HG03571 (cell line): Measurements from ENCODE around the gene COL9A3.

ENCODE experiments used
- ATAC-seq: cut with Tn5 transposase; IDR thresholded peaks from one replicate; pipeline ENCODE4 v1.9.1; 2021; ENCODE audit not compliant: unreplicated experiment

The COL9A3 gene

DNA sequence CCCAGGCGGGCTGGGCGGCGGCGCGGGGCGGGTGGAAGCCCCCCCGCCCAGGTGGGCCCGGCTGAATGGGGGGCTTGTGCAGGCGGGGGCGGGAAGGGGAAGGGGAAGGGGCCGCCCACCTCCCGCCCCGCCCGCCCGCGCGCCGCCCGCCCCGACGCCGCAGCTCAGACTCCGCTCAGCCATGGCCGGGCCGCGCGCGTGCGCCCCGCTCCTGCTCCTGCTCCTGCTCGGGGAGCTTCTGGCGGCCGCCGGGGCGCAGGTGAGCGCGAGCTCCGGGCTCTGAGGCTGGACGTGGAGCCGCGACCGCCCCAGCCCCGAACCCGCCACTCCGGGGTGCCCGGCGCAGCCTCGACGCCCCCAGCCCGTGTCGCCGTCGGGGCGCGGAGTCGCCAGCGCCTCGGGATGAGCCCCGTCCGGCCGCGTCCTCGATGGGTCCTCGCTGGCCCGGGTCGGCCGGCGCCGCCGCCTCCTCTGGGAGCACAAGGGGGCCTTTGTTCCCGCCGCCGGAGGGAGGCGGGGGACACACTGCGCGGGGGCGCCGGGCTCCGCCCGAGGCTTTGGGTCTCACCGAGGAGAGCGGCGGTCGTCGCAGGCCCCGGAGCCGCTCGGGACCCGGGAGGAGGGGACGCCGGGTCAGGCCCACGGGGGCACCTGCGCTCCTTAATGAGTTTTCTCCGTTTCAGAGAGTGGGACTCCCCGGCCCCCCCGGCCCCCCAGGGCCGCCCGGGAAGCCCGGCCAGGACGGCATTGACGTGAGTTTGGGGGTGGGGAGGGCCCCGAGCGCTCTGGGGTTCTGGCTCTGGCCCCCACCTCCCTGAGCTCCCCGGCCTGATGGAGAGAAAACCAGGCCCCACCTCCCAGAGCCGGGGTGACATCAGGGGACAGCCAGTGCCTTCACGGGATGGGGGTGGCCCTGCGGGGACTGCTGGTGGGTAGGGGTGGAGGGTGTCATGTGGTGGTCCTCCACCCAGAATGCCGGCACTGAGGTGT lies at the start of gene COL9A3:
Gene COL9A3 (plus strand): TSS at position 167 of the 990 bp plus-strand sequence. CDS start 15 bp downstream, at position 182.
- ATAC-seq, result no peak

DNA sequence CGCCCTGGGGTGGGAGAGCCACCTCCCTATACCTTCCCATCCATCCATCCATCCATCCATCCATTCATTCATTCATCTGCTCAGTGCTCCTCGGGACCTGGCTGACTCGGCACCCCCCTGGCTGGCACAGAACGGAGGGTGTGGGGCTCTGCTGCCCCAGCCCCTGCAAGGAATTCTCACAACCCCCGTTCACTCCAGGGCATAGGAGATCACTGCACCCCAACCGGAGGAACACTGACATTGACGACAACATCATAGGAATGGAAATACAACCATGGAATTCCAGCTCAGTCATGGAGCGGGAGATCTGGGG lies 48.7 kb upstream of the COL9A3 start:
- ATAC-seq, result no peak

DNA sequence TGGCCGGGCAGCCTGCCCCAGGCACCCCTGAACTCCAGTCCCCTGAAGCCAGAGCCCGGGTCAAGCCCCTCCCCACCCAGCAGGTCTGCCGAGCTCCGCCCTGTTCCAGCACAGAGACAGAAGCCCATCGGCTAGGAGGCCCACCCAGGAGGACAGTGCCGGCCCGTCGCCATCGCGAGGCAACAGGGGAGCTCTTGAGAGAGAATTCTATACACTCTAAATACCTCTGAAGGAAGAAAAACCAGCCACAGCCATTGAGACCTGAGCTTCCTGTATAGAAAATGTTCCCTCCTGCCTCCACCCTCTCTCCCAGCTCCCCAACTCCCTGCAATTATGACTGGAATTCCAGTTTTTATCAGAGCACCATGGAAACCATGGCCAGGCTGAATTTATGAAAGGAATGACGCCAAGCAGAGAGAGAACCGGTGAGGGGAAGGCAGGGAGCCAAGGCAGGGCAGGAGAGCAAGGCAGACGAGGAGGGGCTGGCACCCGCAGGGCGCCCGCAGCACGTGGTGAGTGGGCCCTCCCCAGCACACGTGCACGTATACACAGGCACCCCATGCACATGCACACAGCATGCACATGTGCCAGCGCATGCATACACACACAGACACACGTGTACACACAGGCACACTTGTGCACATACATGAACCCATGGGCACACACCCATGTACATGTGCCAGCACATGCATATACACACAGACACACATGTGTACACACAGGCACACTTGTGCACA lies 48.1 kb upstream of the COL9A3 start:
- no peak for ATAC-seq

DNA sequence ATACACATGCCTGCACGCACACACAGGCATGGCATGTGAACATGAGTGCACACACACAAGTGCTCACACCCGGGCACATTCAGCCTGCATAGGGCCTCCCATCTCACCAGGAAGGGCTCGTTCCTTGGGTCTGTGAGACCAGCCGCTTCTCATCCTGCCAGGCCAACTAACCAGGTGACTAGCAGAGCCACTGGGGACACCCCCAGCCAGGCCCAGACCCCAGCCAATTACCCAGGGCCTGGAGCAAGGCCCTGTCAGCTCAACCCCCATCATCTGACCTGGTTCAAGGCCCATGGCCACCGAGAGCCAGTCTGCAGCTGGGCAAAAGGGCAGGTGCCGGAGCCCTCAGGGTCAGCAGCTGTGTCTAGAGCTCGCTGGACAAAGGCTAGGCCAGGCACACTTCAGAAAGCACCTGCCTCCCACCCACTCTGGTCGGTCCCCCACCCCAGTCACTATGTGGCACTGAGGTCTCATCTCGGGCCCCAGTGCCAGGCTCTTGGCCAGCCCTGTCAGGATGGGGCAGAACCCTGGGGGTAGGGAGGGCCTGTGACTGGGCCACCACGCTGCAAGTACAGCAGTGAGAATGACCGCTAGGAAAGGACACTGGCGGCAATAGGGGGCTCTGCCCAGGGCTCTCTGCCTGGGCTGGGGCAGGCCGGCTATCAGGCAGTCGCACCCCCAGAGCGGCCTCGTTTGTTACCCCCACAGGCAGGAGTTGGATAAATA lies 47.3 kb upstream of the COL9A3 start:
- ATAC-seq, result no peak

DNA sequence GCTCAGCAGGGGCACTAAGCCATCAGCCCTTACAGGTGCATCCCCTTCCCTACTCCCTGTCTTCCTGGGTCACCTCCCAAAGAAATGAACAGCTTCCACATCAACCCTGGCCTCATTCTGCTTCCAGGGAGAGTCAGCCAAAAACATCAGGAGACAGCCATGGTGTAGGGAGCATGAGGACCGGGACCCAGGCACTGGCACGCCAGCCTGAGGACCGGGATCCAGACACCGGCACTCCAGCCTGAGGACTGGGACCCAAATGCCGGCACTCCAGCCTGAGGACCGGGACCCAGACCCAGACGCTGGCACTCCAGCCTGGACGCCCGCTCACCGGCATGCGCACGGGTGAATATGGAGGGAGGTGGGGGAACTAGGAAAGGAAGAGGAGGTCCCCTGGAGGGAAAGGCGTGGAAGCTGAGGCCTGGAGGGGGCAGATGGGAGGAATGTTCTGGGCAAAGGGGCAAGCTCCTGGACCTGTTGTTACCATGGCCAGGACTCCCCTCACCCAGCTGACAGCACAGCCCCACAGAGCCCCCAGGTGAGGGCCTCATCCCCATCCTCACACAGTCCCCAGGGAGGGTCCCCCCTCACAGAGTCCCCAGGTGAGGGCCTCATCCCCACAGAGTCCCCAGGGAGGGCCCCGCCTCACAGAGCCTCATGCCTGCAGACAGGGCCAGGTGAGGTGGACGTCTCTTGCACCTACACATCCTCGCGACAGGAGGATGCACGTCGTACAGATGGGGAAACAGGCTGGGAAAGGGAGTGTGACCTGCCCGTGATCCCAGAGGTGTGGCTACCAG lies 46.5 kb upstream of the COL9A3 start:
- ATAC-seq, result no peak

DNA sequence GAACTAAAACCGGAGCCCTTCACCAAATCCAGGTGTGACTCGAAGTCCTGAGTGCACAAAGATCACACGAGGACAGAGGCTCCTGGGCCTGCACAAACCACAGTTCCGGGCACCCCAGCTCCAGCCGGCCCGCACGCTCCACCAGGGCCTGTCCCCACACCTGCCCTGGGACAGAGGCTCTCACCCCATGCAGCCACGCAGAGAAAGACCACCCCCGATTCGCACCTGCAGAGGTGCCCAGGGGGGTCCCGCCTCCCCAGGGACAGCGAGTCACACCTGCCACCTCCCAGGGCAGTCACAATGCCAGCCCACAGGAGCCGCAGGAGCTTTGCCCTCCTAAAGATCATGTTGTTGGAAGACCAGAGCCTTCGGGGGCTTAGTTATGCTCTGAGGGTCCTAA lies 45.9 kb upstream of the COL9A3 start:
- no peak for ATAC-seq

DNA sequence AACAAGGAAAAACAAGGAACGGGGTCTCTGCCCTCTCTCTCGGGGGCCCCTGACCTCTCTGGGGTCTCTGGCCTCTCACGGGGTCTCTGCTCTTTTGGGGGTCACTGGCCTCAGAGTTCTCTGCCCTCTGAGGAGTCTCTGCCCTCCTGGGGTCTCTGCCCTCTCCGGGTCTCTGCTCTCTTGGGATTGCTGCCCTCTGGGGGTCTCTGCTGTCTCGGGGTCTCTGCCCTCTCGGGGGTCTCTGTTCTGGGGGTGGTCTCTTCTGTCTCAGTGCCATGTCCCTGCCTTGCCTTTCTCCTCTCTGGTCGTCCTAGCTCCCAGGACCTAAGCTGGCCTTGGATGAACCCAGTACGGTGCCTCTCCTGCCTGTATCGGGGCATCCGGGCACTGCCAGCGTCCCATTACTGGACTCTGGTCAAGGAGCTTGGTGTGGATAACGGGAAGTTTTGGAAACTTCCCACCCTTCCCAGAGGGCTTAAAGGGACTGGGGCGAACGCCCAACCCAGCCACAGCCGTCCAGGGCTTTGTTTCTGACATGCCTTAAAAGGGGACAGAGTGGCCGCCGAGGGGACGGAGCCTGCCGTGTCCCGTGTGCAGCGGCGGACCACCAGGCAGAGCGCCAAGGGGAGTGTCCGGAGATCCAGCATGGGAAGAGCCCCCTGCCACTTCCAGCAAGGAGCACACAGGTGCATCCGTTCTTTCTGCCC lies 45.3 kb upstream of the COL9A3 start:
- no peak for ATAC-seq

DNA sequence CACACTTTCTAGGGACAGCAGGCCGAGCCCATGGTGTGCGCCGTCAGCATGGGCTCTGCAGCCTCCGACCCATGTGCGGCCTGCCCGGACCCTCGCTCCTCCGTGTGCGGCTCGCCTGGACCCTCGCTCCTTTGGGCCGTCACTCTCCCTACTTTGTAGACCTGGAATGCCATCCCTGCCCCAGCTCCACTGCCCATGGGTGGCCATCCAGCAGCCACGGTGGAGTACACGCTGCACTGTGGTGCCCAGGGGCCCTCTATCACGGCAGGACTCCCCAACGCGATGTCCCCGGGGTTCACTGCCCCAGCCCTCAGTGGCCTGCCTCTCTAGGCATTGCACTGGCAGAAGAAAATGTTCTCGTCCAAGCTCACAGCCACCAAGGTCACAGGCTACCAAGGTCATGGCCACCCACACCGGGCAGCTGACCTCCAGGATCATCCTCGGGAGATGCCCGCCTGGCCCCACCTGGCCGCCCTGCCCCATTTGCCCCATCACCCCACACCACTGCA lies 44.7 kb upstream of the COL9A3 start:
- no peak for ATAC-seq

DNA sequence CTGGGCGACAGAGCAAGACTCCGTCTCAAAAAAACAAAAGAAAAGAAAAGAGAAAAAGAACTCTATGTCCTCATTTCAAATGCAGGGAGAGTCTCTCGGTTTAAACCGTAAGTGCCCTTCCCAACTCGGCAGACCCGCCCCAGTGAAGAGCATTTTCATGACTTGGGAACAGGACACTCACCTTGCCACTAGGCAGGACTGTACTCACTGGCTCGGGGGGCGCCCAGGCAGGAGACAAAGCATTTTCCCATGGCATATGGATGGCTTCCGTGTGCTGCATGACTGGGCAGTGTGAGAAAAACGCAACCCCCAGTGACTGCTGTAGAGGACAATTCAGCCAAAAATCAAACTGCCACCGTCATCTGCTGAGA lies 44.2 kb upstream of the COL9A3 start:
- ATAC-seq, result no peak

DNA sequence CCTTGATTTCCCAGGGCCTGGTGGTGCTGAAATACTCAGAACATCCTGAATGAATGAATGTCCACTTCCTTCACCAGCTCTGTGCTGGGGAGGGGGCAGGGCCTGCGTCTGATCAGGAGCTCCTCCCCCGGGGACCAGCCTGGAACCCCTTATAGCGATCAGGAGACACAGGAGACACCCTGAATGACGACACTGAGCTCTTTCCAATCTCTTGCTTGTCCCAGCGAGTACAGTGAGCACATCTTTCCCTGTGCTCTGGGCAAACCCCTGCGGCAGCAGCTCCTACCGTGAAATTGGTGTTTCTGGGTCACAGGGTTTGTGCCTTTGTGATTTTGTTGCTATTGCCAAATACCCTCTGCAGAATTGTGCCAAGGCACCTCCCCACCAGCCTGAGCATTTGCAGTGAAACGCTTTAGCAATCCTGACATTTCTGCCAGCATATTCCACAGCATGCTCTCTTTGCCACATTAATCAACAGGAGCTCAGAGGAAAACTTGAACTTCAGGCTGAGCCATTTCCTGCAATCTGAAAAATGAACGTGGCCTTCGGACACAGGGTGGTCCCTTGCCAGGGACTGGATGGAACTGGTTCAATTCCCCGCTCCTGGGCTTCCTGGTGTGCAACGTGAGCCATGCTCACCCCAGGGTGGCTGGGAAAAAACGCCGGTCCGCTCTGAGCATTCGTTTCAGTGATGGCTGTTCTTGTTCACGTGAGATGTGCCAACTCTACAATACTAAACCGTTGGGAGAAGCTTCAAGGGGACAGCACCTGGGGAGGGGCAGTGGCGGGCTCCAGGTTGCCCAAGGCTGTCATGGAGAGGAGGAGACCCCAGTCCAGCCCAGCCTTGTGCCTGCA lies 43.6 kb upstream of the COL9A3 start:
- no peak for ATAC-seq

DNA sequence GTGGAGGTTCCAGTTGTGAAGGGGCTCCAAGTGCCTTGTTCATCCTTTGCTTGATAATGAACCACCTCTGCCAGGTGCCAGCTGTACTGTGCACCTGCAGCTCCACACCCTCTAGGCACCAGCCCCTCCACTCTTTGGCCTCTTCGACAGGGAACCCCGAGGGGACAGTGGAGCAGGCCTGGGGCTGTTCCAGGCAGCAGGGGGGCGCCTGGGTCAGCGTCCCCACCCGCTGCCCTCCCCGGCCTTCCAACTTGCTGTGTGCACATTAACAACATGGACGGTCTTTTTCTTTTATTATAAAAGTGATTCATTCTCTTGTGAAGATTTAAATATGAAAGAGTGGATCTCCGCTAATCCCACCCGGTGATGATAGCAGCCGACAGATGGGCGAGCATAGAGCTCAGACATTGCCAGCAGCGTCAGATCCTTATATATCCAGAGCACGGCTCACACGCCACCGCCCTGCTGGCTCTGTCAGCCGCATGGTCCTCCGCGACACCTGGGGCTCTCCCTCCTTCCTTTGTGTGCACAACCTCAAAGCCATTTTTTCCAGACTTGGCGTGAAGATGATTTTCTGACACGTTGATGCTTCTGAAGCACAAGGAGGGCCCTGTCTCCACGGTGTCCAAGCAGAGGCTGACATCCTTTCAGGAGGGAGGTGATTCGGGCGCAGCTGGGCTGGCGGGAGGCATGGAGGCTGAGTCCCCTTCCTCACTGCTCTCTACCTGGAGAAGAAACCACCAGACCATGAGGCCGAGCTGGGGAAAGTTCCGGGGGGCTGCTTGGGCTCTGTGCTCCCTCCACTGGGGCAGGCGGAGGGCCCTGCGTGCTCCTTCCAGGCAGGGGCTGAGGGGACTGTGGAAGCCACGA lies 42.8 kb upstream of the COL9A3 start:
- ATAC-seq, result no peak

DNA sequence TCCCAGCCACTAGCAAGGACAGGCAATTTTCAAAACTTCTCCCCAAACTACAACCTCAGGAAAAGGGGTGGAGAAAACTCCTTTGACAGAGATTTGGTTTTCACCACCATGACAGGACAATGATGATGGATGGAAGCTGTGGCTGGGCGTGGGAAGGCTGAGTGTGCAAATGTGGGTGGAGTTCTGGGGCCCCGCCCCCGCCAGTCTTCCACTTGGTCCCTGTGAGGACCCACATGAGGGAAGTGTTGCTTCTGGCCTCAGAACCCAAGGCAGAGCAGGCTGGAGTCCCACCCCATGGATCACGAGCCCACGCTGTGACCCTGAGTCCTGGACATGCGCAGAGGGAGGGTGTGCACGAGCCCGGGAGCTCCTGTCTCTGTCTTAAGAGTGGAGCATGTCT lies 42.1 kb upstream of the COL9A3 start:
- ATAC-seq, result no peak

DNA sequence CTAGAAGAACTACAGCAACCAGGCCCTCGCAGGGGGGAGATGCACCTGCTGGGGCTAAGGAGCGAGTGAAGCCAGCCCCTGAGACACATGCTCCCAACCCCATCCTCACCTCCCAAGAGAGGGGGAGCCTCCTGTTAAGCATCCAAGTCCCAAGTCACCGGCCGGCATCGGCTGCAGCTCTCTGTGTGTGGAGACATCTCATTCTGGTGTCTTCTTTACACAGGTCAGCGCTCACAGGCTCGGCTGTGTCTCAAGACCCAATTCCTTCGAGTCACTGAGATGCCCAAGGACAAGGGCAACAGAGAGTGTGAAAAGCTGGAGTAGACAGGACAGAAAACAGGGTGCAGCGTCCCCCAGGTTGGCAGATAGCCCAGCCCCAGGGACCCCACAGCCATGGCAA lies 41.6 kb upstream of the COL9A3 start:
- no peak for ATAC-seq

DNA sequence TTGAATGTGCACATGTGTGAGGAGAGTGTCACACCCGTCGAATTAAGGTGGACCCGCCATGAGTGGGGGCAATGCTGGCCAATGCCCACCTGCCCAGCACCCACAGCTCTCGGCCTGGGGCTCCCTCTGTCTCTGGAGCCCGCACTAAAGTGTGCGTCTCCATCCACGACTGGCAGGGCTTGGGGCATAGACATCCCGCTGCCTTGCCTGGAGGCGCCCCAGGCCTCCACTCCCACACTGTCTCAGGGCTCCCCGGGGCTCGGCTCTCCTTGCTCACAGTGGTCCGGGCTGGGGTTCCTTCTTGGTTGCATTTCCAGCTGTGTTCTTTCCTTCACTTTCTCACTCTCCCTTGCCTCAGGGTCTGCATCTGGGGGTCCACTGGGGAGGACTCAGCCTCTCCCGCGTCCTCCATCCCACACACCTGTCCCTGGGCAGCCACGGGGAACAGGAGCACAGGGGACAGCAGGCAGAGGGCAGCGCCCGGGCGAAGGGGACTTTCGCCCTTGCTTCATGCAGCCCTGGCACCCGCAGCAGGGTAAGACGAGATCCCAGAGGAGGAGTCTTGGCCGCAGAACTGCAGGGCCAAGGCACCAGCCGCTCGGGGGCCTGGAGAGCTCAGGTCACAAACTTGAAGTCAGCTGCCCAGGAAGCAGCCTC lies 40.7 kb upstream of the COL9A3 start:
- no peak for ATAC-seq

DNA sequence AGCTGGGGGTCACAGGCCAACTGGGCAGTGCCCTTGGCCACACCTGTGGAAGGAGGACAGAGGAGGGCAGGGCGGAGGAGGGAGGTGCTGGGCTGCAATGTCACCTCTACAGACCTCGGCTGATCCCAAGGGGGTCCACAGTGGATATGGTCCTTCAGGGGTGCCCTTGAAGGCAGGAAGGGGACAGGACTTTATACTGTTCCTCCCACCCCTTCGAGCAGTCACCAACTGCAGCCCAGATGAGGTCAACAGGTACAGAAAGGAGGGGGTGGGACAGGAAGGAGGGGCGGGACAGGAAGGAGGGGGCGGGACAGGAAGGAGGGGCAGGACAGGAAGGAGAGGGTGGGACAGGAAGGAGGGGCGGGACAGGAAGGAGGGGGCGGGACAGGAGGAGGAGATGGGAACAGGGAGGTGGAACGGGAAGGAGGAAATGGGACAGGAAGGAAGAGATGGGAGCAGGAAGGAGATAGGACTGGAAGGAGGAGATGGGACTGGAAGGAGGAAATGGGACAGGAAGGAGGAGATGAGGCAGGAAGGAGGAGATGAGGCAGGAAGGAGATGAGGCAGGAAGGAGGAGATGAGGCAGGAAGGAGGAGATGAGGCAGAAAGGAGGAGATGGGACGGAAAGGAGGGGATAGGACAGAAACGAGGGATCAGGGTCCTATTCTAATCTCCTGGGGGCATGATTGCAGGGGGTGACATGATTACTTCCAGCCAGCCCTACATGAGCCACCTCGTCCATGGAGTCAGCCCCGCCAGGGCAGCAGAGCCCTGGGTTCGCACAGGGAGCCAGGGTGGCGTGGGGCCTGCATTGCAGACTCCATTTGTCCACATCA lies 39.9 kb upstream of the COL9A3 start:
- ATAC-seq, result no peak

DNA sequence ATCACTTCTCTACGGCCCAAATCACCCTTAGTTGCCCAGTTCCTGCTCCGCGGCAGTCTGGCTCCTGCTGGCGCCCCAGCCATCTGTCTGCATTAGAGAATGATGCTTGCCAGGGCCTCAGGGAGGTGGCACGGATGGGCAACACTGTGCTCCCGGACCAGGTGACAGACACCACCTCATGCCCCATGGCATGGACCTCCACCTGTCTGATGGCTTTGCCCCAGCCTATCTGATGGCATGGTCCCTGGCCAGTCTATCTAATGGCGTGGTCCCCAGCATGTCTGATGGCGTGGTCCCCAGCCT lies 39.4 kb upstream of the COL9A3 start:
- ATAC-seq, result no peak

DNA sequence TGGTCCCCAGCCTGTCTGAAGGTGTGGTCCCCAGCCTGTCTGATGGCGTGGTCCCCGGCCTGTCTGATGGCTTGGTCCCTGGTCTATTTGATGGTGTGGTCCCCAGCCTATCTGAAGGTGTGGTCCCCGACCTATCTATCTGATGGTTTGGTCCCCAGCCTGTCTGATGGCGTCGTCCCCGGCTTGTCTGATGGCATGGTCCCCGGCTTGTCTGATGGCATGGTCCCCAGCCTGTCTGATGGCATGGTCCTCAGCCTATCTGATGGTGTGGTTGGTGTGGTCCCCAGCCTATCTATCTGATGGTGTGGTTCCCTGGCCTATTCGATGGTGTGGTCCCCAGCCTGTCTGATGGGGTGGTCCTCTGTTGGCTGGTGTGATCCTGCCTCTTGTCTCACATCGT lies 38.8 kb upstream of the COL9A3 start:
- no peak for ATAC-seq
